Keratinocyte (primary cell): ENCODE results near the gene CWH43. TPM values are rescaled to one million over a fixed set of nuclear protein-coding genes. Genes with fewer than 3 reads are reported as not detected.

Experiments
- DNase-seq: peaks from one replicate; pipeline ENCODE4 v3.0.0-alpha.2; 2011; ENCODE audit warnings: low read depth, missing footprints, low spot score
- FAIRE-seq: peaks from 2 replicates; lab custom pipeline; 2011; peaks lifted over from hg19 to GRCh38; lab: Jason Lieb, UNC
- H2AFZ ChIP-seq: 2 replicates; pipeline ENCODE4 v1.6.0; 2012; ENCODE audit warnings: low read length, control low read depth, inconsistent platforms; ENCODE audit not compliant: control insufficient read depth
- H3K27ac ChIP-seq: 2 replicates; pipeline ENCODE4 v1.5.1; 2011; ENCODE audit warnings: low read length; ENCODE audit not compliant: control insufficient read depth, insufficient read depth
- H3K27me3 ChIP-seq: 3 replicates; pipeline ENCODE4 v1.6.0; 2011; ENCODE audit warnings: low read length; ENCODE audit not compliant: control insufficient read depth, insufficient read depth; ENCODE audit errors: extremely low read depth
- H3K36me3 ChIP-seq, 2 experiments: 2 replicates in 1 of 2; 3 replicates in 1 of 2; pipeline ENCODE4 v1.5.1; 2011; ENCODE audit warnings: low read length in 2 of 2, mild to moderate bottlenecking in 1 of 2; ENCODE audit not compliant: control insufficient read depth in 2 of 2, insufficient read depth in 2 of 2; ENCODE audit errors: extremely low read depth in 1 of 2
- H3K4me1 ChIP-seq: 3 replicates; pipeline ENCODE4 v1.5.1; 2011; ENCODE audit warnings: low read length; ENCODE audit not compliant: control insufficient read depth, insufficient read depth; ENCODE audit errors: extremely low read depth
- H3K4me2 ChIP-seq: 3 replicates; pipeline ENCODE4 v1.6.0; 2011; ENCODE audit warnings: low read depth, low read length; ENCODE audit not compliant: control insufficient read depth, insufficient read depth; ENCODE audit errors: extremely low read depth
- H3K4me3 ChIP-seq, 3 experiments: fragments of 200-600 bp in 1 of 3; sonication (generic) in 1 of 3; 2 replicates in 2 of 3; 3 replicates in 1 of 3; pipeline ENCODE4 v1.5.1; 2011 to 2016; ENCODE audit warnings: low read length in 3 of 3, mild to moderate bottlenecking in 3 of 3, control low read depth in 2 of 3, inconsistent platforms in 1 of 3, low read depth in 1 of 3, mixed read lengths in 1 of 3, mixed run types in 1 of 3, moderate library complexity in 1 of 3; ENCODE audit not compliant: control insufficient read depth in 2 of 3, insufficient read depth in 2 of 3; ENCODE audit errors: extremely low read depth in 1 of 3
- H3K79me2 ChIP-seq: 2 replicates; pipeline ENCODE4 v1.6.0; 2012; ENCODE audit warnings: low read length; ENCODE audit not compliant: control insufficient read depth, insufficient read depth
- H3K9ac ChIP-seq: 3 replicates; pipeline ENCODE4 v1.6.0; 2011; ENCODE audit warnings: low read length; ENCODE audit not compliant: control insufficient read depth, insufficient read depth; ENCODE audit errors: extremely low read depth
- H3K9me1 ChIP-seq: 3 replicates; pipeline ENCODE4 v1.6.0; 2011; ENCODE audit warnings: low read length; ENCODE audit not compliant: control insufficient read depth, insufficient read depth; ENCODE audit errors: extremely low read depth
- H3K9me3 ChIP-seq: 2 replicates; pipeline ENCODE4 v1.5.1; 2012; ENCODE audit warnings: low read depth, low read length; ENCODE audit not compliant: control insufficient read depth
- H4K20me1 ChIP-seq: 3 replicates; pipeline ENCODE4 v1.6.0; 2011; ENCODE audit warnings: low read length; ENCODE audit not compliant: control insufficient read depth, insufficient read depth; ENCODE audit errors: extremely low read depth
- CTCF ChIP-seq, 3 experiments: IDR thresholded peaks in 1 of 3; conservative IDR thresholded peaks in 1 of 3; optimal IDR thresholded peaks in 1 of 3; 2 replicates in 2 of 3; 3 replicates in 1 of 3; pipeline versions ENCODE3 to v1.5.1; 2011; ENCODE audit warnings: low read length in 3 of 3, mild to moderate bottlenecking in 3 of 3, moderate library complexity in 2 of 3, control low read depth in 1 of 3, inconsistent platforms in 1 of 3; ENCODE audit not compliant: insufficient read depth in 2 of 3; ENCODE audit errors: extremely low read depth in 1 of 3
- EZH2 ChIP-seq: IDR thresholded peaks from one replicate; pipeline ENCODE4 v1.6.1; 2012; ENCODE audit warnings: inconsistent platforms, mild to moderate bottlenecking, low read length, moderate library complexity
- dilution Hi-C: fragments of 300-500 bp; cut with MboI; formaldehyde crosslinking; loops from one replicate; pipeline ENCODE4 v1.7.0; 2020; ENCODE audit warnings: low sequenced_read_pairs; ENCODE audit not compliant: extremely low pct_ligation_motif_present
- polyA plus RNA-seq, 5 experiments: library from polyadenylated mRNA; depleted of rRNA in 3 of 5; stranded (reverse) in 3 of 5; stranded (forward) in 1 of 5; unstranded in 1 of 5; fragments of >200 nt; gene quantifications; 1 replicate in 1 of 5; 2 replicates in 3 of 5; 3 replicates in 1 of 5; pipeline versions ENCODE4 v1.2.1 to v1.2.3, GENCODE V29; 2011 to 2012; ENCODE audit warnings: missing spikeins in 2 of 5, low read depth in 1 of 5, low replicate concordance in 1 of 5

The CWH43 gene
- polyA plus RNA-seq, 1 donor (not counting 4 experiments of a cell fraction or from before 2014, with no cell fraction given): 10.9 TPM

GRCh38 chr4:48968814-48969213 is 17.3 kb upstream of the CWH43 start:
- H3K9me3 ChIP-seq: no peaks in the 10 kb centered on the region
- DNase-seq (no peak), FAIRE-seq (peak; percentile 93)
- H3K4me2 ChIP-seq: peak overlapping the region; percentile 49
- no peaks in the 10 kb centered on the region for H3K36me3 ChIP-seq
- H3K9ac ChIP-seq: peak overlapping the region; percentile 41
- no peaks in the 10 kb centered on the region for H3K79me2 ChIP-seq
- H4K20me1 ChIP-seq: no peaks in the 10 kb centered on the region
- peaks cover 36% of the 10 kb centered on the region for H3K4me1 ChIP-seq
- H3K27ac ChIP-seq: peak overlapping the region; percentile 83
- H3K9me1 ChIP-seq: no peaks in the 10 kb centered on the region
- no peak for TF ChIP-seq CTCF (optimal IDR thresholded peaks at IDR 0.05 in 1 of 3, IDR thresholded peaks at IDR 0.05 in 1 of 3, conservative IDR thresholded peaks at IDR 0.05 in 1 of 3; ENCODE audit: extremely low read depth in 1 of 3, insufficient read depth in 2 of 3, low read length in 3 of 3)
- TF ChIP-seq EZH2: no peak
- H2AFZ ChIP-seq: peak overlapping the region; percentile 84
- dilution Hi-C loops: no loop called here
- H3K4me3 ChIP-seq: no peak overlapping the region
- no peaks in the 10 kb centered on the region for H3K27me3 ChIP-seq

GRCh38 chr4:48970471-48970921 is 15.6 kb upstream of the CWH43 start:
- Histone ChIP-seq H3K79me2 (no peaks in the 10 kb centered on the region), H3K27me3 (no peaks in the 10 kb centered on the region), H3K4me3 (no peak overlapping the region), H3K9me1 (no peaks in the 10 kb centered on the region), H3K36me3 (no peaks in the 10 kb centered on the region), H3K4me2 (peak overlapping the region; percentile 41), H4K20me1 (no peaks in the 10 kb centered on the region), H3K9ac (peak overlapping the region; percentile 1), H2AFZ (peak overlapping the region; percentile 45), H3K4me1 (peaks cover 36% of the 10 kb centered on the region), H3K27ac (peak overlapping the region; percentile 83), H3K9me3 (no peaks in the 10 kb centered on the region)
- dilution Hi-C loops: no loop called here
- TF ChIP-seq CTCF (optimal IDR thresholded peaks at IDR 0.05 in 1 of 3, IDR thresholded peaks at IDR 0.05 in 1 of 3, conservative IDR thresholded peaks at IDR 0.05 in 1 of 3; ENCODE audit: extremely low read depth in 1 of 3, insufficient read depth in 2 of 3, low read length in 3 of 3): no peak
- no peak for TF ChIP-seq EZH2
- peak; percentile 71 for DNase-seq
- FAIRE-seq: peak; percentile 79
